Measurements from ENCODE around the gene ZNRF3. TPM values are rescaled to one million over a fixed set of nuclear protein-coding genes. Genes with fewer than 3 reads are reported as not detected.

ZNRF3 gene
- total RNA-seq, 1 donor from 2014 or later: 7.9 TPM

- intact Hi-C loops (cut with DNase I): no loop called here
- TF ChIP-seq, protein P1, sequence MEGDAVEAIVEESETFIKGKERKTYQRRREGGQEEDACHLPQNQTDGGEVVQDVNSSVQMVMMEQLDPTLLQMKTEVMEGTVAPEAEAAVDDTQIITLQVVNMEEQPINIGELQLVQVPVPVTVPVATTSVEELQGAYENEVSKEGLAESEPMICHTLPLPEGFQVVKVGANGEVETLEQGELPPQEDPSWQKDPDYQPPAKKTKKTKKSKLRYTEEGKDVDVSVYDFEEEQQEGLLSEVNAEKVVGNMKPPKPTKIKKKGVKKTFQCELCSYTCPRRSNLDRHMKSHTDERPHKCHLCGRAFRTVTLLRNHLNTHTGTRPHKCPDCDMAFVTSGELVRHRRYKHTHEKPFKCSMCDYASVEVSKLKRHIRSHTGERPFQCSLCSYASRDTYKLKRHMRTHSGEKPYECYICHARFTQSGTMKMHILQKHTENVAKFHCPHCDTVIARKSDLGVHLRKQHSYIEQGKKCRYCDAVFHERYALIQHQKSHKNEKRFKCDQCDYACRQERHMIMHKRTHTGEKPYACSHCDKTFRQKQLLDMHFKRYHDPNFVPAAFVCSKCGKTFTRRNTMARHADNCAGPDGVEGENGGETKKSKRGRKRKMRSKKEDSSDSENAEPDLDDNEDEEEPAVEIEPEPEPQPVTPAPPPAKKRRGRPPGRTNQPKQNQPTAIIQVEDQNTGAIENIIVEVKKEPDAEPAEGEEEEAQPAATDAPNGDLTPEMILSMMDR (IDR thresholded peaks at IDR 0.05): no peak
- TF ChIP-seq POLR2AphosphoS5 (IDR thresholded peaks at IDR 0.05; ENCODE audit: insufficient read depth in 1 of 2, low read depth in 1 of 2): peak in 1 of 2 donors; percentile 44
- H3K9me3 ChIP-seq: no peaks in the 10 kb centered on the region
- no peaks in the 10 kb centered on the region for H3K36me3 ChIP-seq
- H3K27me3 ChIP-seq: no peaks in the 10 kb centered on the region
- no peak overlapping the region for H3K4me3 ChIP-seq
- peaks cover 20% of the 10 kb centered on the region for H3K4me1 ChIP-seq
- peak overlapping the region; percentile 51 for H3K27ac ChIP-seq
- DNase-seq (ENCODE audit: extremely low spot score in 2 of 2): no peak
These were observed 106.1 kb downstream of the ZNRF3 start for GRCh38 chr22:28989484-28989883.

DNA sequence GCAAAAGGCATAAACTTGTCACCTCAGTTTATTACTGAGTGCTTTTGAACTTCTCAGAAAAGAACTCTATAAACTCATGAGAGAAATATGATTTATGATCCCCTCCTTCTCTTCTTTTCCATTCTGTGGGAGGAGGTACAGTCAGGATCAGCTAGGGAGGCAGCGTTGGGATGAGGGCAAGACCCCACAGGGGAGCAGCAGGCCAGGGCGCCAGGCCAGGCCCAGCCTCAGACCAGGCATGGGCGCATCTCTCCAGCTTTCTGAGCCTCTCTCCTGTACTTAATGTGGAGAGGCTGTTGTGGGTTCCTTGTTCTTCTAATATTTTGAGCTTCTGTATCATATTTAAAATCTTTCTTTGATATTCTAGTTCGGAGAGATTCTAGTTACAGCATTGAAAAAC, 106.5 kb downstream of the ZNRF3 start:
- Histone ChIP-seq H3K4me1 (peaks cover 18% of the 10 kb centered on the region), H3K27me3 (no peaks in the 10 kb centered on the region), H3K9me3 (no peaks in the 10 kb centered on the region), H3K27ac (peak overlapping the region; percentile 51), H3K4me3 (no peak overlapping the region), H3K36me3 (no peaks in the 10 kb centered on the region)
- intact Hi-C loops (cut with DNase I): no loop called here
- DNase-seq (ENCODE audit: extremely low spot score in 2 of 2): no peak
- TF ChIP-seq, protein P1 (IDR thresholded peaks at IDR 0.05): no peak
- no peak for TF ChIP-seq POLR2AphosphoS5 (IDR thresholded peaks at IDR 0.05; ENCODE audit: insufficient read depth in 1 of 2, low read depth in 1 of 2)
- TF ChIP-seq POLR2A (IDR thresholded peaks at IDR 0.05): no peak

DNA sequence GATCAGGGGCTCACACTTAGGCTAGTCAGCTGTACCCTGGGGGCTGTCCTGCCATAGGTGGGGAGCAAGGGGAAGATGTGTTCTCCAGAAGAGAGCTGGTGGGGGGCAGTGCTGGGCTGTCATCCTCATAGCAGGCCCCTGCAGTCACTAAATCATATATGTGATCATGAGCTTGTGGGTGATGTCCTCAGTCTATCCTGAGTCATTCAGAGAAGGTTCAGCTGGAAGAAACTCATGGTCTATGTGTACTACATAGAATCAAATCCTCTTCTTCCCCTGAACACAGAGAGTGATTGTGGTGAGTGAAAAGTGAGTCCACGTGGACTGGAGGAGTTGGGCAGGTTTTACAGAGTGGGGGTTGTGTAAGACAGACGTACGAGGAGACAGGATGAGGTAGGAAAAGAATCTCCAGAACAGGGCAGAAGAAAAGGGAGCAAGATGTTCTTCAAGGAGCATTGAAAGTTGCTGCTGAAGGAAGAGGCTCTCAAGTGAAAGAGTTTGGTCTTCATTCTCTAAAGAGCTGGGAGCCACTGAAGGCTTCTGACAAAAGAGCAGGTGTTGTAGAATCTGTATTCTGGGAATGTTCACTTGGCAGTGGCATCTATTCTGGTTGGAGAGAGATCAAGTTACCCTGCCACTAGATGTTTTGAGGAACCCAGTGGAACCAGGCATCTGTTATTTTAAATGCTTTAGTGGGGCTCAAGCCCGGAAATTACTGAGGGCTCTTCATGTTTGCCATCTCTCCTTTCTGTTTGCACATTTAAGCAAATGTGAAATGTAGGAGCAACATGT, 109.4 kb downstream of the ZNRF3 start:
- Histone ChIP-seq H3K9me3 (no peaks in the 10 kb centered on the region), H3K36me3 (no peaks in the 10 kb centered on the region), H3K27ac (no peak overlapping the region), H3K4me1 (peaks cover 18% of the 10 kb centered on the region), H3K4me3 (no peak overlapping the region), H3K27me3 (no peaks in the 10 kb centered on the region)
- intact Hi-C loops (cut with DNase I): no loop called here
- TF ChIP-seq POLR2A (IDR thresholded peaks at IDR 0.05): no peak
- no peak for TF ChIP-seq POLR2AphosphoS5 (IDR thresholded peaks at IDR 0.05; ENCODE audit: insufficient read depth in 1 of 2, low read depth in 1 of 2)
- TF ChIP-seq, protein P1 (IDR thresholded peaks at IDR 0.05): no peak
- DNase-seq (ENCODE audit: extremely low spot score in 2 of 2): no peak

GRCh38 chr22:28994522-28994921, 111.2 kb downstream of the ZNRF3 start:
- DNase-seq (ENCODE audit: extremely low spot score in 2 of 2): no peak
- Histone ChIP-seq H3K27ac (no peak overlapping the region), H3K4me1 (peaks cover 7% of the 10 kb centered on the region), H3K9me3 (no peaks in the 10 kb centered on the region), H3K4me3 (no peak overlapping the region), H3K27me3 (no peaks in the 10 kb centered on the region), H3K36me3 (no peaks in the 10 kb centered on the region)
- TF ChIP-seq POLR2A (IDR thresholded peaks at IDR 0.05) (no peak), POLR2AphosphoS5 (IDR thresholded peaks at IDR 0.05; ENCODE audit: insufficient read depth in 1 of 2, low read depth in 1 of 2) (no peak)
- TF ChIP-seq, protein P1 (IDR thresholded peaks at IDR 0.05): no peak
- intact Hi-C loops (cut with DNase I): no loop called here

GRCh38 chr22:28995551-28995950, 112.2 kb downstream of the ZNRF3 start:
- no peak overlapping the region for H3K4me3 ChIP-seq
- H3K4me1 ChIP-seq: no peaks in the 10 kb centered on the region
- H3K36me3 ChIP-seq: no peaks in the 10 kb centered on the region
- TF ChIP-seq POLR2AphosphoS5 (IDR thresholded peaks at IDR 0.05; ENCODE audit: insufficient read depth in 1 of 2, low read depth in 1 of 2): no peak
- H3K27me3 ChIP-seq: no peaks in the 10 kb centered on the region
- H3K27ac ChIP-seq: no peak overlapping the region
- no peak for DNase-seq (ENCODE audit: extremely low spot score in 2 of 2)
- intact Hi-C loops (cut with DNase I): no loop called here
- H3K9me3 ChIP-seq: no peaks in the 10 kb centered on the region
